ENCODE data around the gene RAB34. TPM values are rescaled to one million over a fixed set of nuclear protein-coding genes. Genes with fewer than 3 reads are reported as not detected.

Gene RAB34
- total and polyA plus RNA-seq, 9 of the 15 experiments (the other 6 are each of a cell fraction or from before 2014, with no cell fraction given): 0.07 to 3.8 (median 0.46) TPM; not detected in 1

- TF ChIP-seq ARID4B (CRISPR knock-in tag; IDR thresholded peaks at IDR 0.05) (peak; percentile 72), TAF9B (IDR thresholded peaks at IDR 0.05; ENCODE audit: partially characterized antibody) (no peak), HSF4 (CRISPR knock-in tag; IDR thresholded peaks at IDR 0.05; ENCODE audit: borderline replicate concordance) (no peak), HMG20B (CRISPR knock-in tag; IDR thresholded peaks at IDR 0.05) (peak; percentile 71; the same call in 1 of the 2 replicates), STAT6 (CRISPR knock-in tag; IDR thresholded peaks at IDR 0.05) (peak; percentile 92; the same call in 1 of the 2 replicates), NFIC (IDR thresholded peaks at IDR 0.05) (peak; percentile 88), CTCF (IDR thresholded peaks at IDR 0.05 in 2 of 3, conservative IDR thresholded peaks at IDR 0.05 in 1 of 3; ENCODE audit: insufficient read depth in 2 of 3, low read depth in 1 of 3, low read length in 3 of 3) (peak in 2 of 3 experiments; percentile 41 to 63; a peak in 4 of 6 replicates), PATZ1 (CRISPR knock-in tag; IDR thresholded peaks at IDR 0.05; ENCODE audit: borderline replicate concordance) (no peak; the same call in 1 of the 2 replicates), ZNF217 (CRISPR knock-in tag; IDR thresholded peaks at IDR 0.05) (no peak), NR4A1 (CRISPR knock-in tag; IDR thresholded peaks at IDR 0.05) (peak; percentile 71; the same call in 1 of the 2 replicates), NR4A1 (tag; IDR thresholded peaks at IDR 0.05) (no peak; the same call in 1 of the 2 replicates), ZNF707 (CRISPR knock-in tag; conservative IDR thresholded peaks at IDR 0.05) (no peak), GABPA (tag; conservative IDR thresholded peaks at IDR 0.05; ENCODE audit: low read depth) (peak; percentile 74), NR2F6 (CRISPR knock-in tag; IDR thresholded peaks at IDR 0.05) (no peak; the same call in 1 of the 2 replicates)
Observed at GRCh38 chr17:28743243-28744103, 25.8 kb upstream of the RAB34 start, which contains the start of gene TRAF4 (continued).
